Subcutaneous abdominal adipose tissue (tissue), 5 donors: ENCODE data around the gene FLACC1.

Experiments used
- H3K27ac ChIP-seq: one replicate; pipeline ENCODE4 v1.7.0; 2013; ENCODE audit warnings: low read depth, mild to moderate bottlenecking, inconsistent platforms, low read length, moderate library complexity
- H3K27me3 ChIP-seq, 5 donors: one replicate each; pipeline ENCODE4 v1.7.0; 2013; ENCODE audit warnings: low read length in 5 of 5, inconsistent platforms in 1 of 5; ENCODE audit not compliant: control insufficient read depth in 5 of 5, insufficient read depth in 4 of 5
- H3K36me3 ChIP-seq, 5 donors: one replicate each; pipeline ENCODE4 v1.7.0; 2013; ENCODE audit warnings: low read length in 5 of 5; ENCODE audit not compliant: control insufficient read depth in 5 of 5, insufficient read depth in 5 of 5
- H3K4me1 ChIP-seq, 5 donors: one replicate each; pipeline ENCODE4 v1.7.0; 2013; ENCODE audit warnings: low read length in 5 of 5, mild to moderate bottlenecking in 3 of 5, moderate library complexity in 1 of 5; ENCODE audit not compliant: control insufficient read depth in 5 of 5, insufficient read depth in 5 of 5
- H3K4me3 ChIP-seq, 5 donors: one replicate each; pipeline ENCODE4 v1.7.0; 2013; ENCODE audit warnings: low read length in 5 of 5, low read depth in 1 of 5
- H3K9ac ChIP-seq, 5 donors: one replicate each; pipeline ENCODE4 v1.7.0; 2013; ENCODE audit warnings: low read length in 5 of 5, mild to moderate bottlenecking in 4 of 5, moderate library complexity in 3 of 5
- H3K9me3 ChIP-seq, 5 donors: one replicate each; pipeline ENCODE4 v1.7.0; 2013; ENCODE audit warnings: low read length in 5 of 5; ENCODE audit not compliant: control insufficient read depth in 5 of 5
- donor health status: healthy.
- donor health status: healthy.
- donor health status: healthy.
- donor health status: healthy.
- donor health status: healthy.

Gene FLACC1

DNA sequence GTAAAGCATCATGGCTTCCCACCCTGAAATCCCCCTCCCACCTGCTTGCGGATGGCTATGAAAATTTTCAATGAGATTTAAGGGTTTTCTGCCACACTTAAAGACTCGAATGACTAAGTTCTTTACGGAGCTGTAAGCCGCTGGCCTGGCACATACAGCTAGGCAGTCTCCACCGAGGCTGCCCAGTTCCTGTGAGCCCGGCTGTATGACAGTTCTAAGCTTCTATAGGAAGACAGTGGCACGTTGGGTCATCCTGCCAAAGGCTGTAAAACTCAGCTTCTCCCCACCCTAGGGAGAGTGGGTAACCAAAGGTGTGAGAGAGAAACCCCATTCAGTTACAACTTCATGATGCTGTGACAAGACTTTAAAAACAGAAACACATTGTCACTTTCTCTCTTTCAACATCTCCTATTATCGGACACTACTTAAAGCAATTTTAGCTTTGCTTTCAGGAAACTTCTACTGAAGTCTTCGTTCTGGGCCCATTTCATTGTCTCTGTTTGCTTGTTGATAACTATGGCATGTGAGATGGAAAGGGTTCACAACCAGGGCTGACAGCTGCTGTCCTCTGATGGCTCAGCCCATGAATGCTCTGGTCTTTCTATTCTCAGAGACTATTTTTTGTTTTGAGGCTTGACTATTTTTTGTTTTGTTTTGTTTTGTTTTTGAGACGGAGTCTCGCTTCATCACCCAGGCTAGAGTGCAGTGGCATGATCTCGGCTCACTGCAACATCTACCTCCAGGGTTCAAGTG is 89.7 kb downstream of the FLACC1 start:
- no peak overlapping the region for H3K27ac ChIP-seq
- peaks cover 0 to 11% (median 3%) of the 10 kb centered on the region in 5 donors for H3K4me1 ChIP-seq
- H3K36me3 ChIP-seq: peaks cover 11 to 57% (median 32%) of the 10 kb centered on the region in 5 donors
- H3K27me3 ChIP-seq: no peaks in the 10 kb centered on the region
- H3K9ac ChIP-seq: no peak overlapping the region
- no peaks in the 10 kb centered on the region for H3K9me3 ChIP-seq
- H3K4me3 ChIP-seq: no peak overlapping the region

DNA sequence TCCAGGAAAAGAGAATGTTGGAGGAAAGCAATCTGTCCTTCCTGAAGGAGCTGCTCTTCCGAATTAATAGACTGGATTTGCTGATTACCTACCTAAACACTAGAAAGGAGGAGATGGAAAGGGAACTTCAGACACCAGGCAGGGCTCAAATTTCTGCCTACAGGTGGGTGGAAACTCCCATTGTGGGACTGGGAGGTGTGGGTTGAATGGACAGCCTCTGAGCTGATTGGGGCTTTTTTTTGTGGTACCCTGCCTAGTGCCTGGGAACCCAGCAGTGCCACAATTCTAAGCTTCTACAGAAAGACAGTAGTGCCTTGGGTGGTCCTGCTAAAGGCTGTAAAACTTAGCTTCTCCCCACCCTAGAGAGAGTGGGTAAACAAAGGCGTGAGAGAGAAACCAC is 90.5 kb downstream of the FLACC1 start:
- no peak overlapping the region for H3K27ac ChIP-seq
- H3K9me3 ChIP-seq: no peaks in the 10 kb centered on the region
- peaks cover 9 to 48% (median 24%) of the 10 kb centered on the region in 5 donors for H3K36me3 ChIP-seq
- H3K9ac ChIP-seq: no peak overlapping the region
- H3K4me3 ChIP-seq: no peak overlapping the region
- H3K27me3 ChIP-seq: no peaks in the 10 kb centered on the region
- H3K4me1 ChIP-seq: peaks cover 1 to 14% (median 6%) of the 10 kb centered on the region in 5 donors

DNA sequence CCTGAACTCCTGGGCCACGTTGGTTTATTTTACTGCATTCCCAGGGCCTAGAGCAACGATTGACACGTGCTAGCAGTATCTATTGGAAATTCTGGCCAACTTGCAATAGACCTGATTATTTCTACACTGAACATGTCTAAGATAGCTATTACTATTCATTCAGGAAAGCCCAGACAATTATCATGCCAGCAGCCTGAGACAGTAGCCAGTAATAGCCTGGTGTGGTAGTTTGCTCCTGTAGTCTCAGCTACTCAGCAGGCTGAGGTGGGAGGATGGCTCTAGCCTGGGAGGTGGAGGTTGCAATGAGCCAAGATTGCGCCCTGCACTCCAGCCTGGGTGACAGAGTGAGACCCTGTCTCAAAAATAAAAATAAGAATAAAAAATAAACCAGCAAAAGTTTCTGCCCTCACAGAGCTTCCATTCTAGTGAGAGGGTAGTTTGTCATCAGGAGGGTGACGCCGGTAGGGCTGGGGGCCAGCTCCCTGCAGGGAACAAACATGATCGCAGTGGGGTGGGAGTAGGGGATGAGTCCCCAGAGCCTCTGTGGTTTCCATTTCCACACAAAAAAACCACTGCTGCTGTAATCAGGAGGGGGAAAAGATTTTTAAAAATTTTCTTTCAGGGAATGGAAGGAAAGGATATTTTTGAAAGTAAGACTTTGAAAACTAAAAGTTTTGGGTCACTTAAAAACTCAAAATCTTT is 92.5 kb downstream of the FLACC1 start:
- H3K27me3 ChIP-seq: no peaks in the 10 kb centered on the region
- H3K9me3 ChIP-seq: no peaks in the 10 kb centered on the region
- peaks cover 2 to 28% (median 22%) of the 10 kb centered on the region in 5 donors for H3K4me1 ChIP-seq
- H3K36me3 ChIP-seq: peaks cover 6 to 32% (median 16%) of the 10 kb centered on the region in 5 donors
- no peak overlapping the region for H3K9ac ChIP-seq
- no peak overlapping the region for H3K4me3 ChIP-seq
- H3K27ac ChIP-seq: no peak overlapping the region

DNA sequence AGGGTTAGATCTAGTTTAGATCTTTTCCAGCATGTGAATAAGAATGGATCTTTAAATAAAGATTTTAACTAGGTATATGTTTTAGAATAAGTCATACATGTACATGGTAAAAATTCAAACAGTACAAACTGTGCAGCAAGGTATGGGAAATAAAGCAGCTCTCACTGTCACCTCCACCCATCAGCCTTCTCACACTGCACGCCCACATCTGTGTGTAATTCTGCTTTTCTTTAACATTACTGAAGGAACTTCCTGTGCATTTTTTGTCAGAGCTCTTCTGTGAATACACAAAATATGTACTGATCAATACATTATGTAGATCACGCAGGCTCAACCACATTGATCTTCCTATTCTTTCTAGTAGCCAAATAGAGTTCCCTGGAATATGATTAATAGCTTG is 93.4 kb downstream of the FLACC1 start:
- Histone ChIP-seq H3K4me1 (peaks cover 2 to 37% (median 30%) of the 10 kb centered on the region in 5 donors), H3K36me3 (peaks cover 6 to 24% (median 12%) of the 10 kb centered on the region in 5 donors), H3K27me3 (no peaks in the 10 kb centered on the region), H3K27ac (no peak overlapping the region), H3K9me3 (no peaks in the 10 kb centered on the region), H3K4me3 (no peak overlapping the region), H3K9ac (no peak overlapping the region)

DNA sequence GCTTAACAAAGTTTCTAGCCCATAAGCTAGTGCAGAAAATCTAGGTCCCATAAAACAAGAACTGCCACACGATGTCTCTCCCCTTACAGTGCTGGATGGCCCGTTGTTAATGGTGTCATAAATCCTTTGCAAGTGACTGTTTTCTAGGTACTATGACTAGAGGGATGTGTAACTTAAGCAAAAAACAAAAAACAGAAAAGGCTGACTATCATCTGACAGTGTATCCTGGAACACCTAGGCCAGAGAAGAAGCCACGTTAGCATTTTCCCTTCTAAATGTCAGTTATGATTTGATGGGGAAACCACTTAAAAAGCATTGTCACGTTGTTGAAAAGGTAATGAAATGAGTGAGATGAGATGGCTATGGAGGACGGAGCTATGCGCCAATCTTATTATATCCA is 94.4 kb downstream of the FLACC1 start:
- H3K4me3 ChIP-seq: no peak overlapping the region
- H3K9me3 ChIP-seq: no peaks in the 10 kb centered on the region
- H3K27ac ChIP-seq: no peak overlapping the region
- peaks cover 6 to 17% (median 9%) of the 10 kb centered on the region in 5 donors for H3K36me3 ChIP-seq
- no peaks in the 10 kb centered on the region for H3K27me3 ChIP-seq
- peaks cover 2 to 44% (median 36%) of the 10 kb centered on the region in 5 donors for H3K4me1 ChIP-seq
- H3K9ac ChIP-seq: peak overlapping the region in 1 of 5 donors; percentile 36

DNA sequence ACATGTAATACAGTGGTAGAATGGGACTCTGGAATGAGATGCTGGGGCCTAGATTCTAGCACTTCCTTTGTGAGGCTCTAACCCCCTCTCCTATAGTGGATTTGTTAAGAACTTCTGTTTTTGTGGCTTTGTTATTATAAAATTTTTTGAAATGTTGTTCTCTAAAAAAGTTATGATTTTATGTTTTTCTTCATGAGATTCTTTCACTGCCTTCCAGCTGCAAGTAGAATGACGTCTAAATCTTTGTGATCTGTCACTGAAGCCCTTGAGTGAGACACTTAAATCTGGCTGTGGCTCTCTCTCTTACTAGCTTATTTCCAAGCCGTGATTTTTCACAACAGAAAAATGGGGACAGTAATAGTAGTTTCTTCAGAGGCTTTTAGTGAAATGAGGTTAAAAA is 95.2 kb downstream of the FLACC1 start:
- H3K4me3 ChIP-seq: peak overlapping the region in 4 of 5 donors; percentile 23 to 49 (median 42)
- peaks cover 2 to 49% (median 36%) of the 10 kb centered on the region in 5 donors for H3K4me1 ChIP-seq
- H3K9ac ChIP-seq: peak overlapping the region in 2 of 5 donors; percentile 44 to 60
- H3K9me3 ChIP-seq: no peaks in the 10 kb centered on the region
- H3K36me3 ChIP-seq: peaks cover 3 to 10% (median 4%) of the 10 kb centered on the region in 5 donors
- no peak overlapping the region for H3K27ac ChIP-seq
- no peaks in the 10 kb centered on the region for H3K27me3 ChIP-seq

DNA sequence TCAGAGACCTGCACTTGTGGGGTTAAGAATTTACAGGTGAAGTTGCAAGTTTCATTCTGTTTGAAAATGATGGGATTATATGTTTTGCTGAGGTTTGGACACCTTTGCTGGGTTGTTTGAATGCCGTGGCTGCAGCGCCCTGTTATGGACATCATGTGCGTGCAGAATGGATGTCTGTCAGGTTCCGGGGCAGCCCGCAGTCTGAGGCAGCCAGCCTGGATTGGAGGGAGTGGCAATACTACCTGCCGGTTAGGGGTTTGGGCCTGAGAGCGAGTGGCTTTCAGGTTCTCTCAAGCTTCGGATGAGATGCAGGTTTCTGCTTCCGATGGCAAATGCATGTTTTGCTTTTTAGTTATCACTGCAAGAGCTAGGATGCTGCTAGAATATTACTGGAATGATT is 95.7 kb downstream of the FLACC1 start:
- Histone ChIP-seq H3K9me3 (no peaks in the 10 kb centered on the region), H3K4me1 (peaks cover 2 to 49% (median 36%) of the 10 kb centered on the region in 5 donors), H3K9ac (peak overlapping the region in 2 of 5 donors; percentile 44 to 60), H3K36me3 (peaks cover under 1 to 6% (median under 1%) of the 10 kb centered on the region in 5 donors), H3K27me3 (no peaks in the 10 kb centered on the region), H3K4me3 (peak overlapping the region; percentile 23 to 49 (median 38)), H3K27ac (no peak overlapping the region)

DNA sequence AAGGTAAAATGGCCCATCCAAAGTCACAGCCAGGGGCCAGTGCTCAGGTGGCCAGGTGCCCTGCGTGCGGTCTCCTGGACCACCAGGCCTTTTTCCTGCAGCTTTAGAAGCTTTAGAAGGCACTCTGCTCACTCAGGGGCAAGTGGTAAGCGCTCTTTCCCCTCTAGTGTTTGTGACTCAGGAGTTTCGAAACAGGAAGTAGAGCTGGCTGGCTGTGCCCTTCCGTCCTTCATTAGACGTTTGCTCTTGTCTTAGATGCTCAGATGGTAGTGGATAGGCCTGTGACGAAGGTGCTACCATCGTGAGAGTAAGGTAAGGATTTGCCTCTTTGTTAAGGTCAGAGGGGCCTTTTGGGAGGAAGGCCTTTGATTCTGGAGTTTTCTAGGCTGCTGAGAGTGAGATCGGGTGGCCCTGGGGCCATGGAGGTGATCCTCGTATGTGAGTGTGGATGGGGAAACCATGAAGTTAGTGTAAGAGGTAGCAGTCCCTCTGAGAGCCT is 96.8 kb downstream of the FLACC1 start, which contains the start of gene CASP8:
CASP8 (plus strand) TSS at position 235 of the 499 bp plus-strand sequence. CDS start 5,951 bp downstream, outside the sequence.
- Histone ChIP-seq H3K4me1 (peaks cover 2 to 49% (median 36%) of the 10 kb centered on the region in 5 donors), H3K27ac (peak within 1 kb of the TSS; percentile 53), H3K4me3 (peak within 1 kb of the TSS; percentile 54 to 99 (median 74)), H3K9me3 (no peaks in the 10 kb centered on the region), H3K36me3 (no peaks in the 10 kb centered on the region), H3K9ac (peak within 1 kb of the TSS in 3 of 5 donors; percentile 11 to 54 (median 40)), H3K27me3 (no peaks in the 10 kb centered on the region)

DNA sequence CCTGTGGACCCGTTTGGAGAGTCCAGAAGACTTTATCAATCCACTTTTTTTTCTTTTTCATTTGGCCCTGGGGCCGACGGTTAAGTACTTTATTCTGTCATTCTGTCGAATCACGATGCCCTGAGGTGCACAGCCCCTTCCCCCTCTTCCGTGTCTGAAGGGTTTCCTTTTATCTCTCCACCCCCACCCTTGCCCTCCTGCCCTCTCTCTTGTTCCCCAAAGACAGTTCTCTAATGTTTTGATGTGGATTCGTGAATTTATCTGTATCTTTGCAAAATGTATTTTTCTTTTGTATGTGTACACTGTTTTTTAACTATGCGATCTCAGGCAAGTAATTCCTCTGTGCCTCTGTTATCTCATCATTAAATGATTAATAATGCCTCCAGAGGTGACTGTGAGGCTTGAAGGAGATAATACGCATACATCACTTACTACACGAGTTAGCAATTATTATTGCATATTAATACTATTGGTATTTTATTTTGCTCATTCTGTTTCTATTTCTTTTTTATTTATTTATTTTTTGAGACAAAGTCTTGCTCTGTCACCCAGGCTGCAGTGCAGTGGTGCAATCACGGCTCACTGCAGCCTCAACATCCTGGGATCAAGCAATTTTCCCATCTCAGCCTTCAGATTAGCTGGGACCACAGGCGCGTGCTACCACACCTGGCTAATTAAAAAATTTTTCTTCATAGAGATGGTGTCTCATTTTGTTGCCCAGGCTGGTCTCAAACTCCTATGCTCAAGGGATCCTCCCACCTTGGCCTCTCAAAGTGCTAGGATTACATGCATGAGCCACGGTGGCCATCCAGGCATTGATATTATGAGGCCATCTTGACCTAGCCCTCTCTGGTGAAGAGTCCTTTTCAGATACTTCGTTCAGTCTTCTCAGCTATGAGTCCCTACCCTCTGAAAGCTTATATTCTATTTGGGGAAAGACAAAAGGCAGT is 98.2 kb downstream of the FLACC1 start:
- peak overlapping the region; percentile 90 to 96 (median 93) for H3K9ac ChIP-seq

More for the DNA sequence above, 98.2 kb downstream of the FLACC1 start:
- H3K9me3 ChIP-seq: no peaks in the 10 kb centered on the region
- no peaks in the 10 kb centered on the region for H3K36me3 ChIP-seq
- H3K27ac ChIP-seq: peak overlapping the region; percentile 98
- peak overlapping the region; percentile 74 to 99 (median 90) for H3K4me3 ChIP-seq
- no peaks in the 10 kb centered on the region for H3K27me3 ChIP-seq
- peaks cover 2 to 54% (median 42%) of the 10 kb centered on the region in 5 donors for H3K4me1 ChIP-seq
